Skin of body (tissue), 2 donors: ENCODE results near the gene TCEAL1. TPM values are rescaled to one million over a fixed set of nuclear protein-coding genes. Genes with fewer than 3 reads are reported as not detected.

ENCODE experiments used
- DNase-seq: peaks from one replicate; lab custom pipeline; 2025; lab: John Stamatoyannopoulos, UW
- total RNA-seq: library from RNA; depleted of rRNA; stranded (reverse); fragments of >200 nt; gene quantifications from one replicate; pipeline ENCODE4 v1.2.3, GENCODE V29; 2014

TCEAL1 gene
- total RNA-seq, 1 donor from 2014 or later, result 21.2 TPM

- DNase-seq, result no peak
These were observed 49.6 kb downstream of the TCEAL1 start for GRCh38 chrX:103678199-103678993.

Other genes starting within 250 kb of the TCEAL1 start
- 0.30 TPM for gene RAB40A, start 109.5 kb upstream of the TCEAL1 start, total RNA-seq
- 37.1 TPM for gene TCEAL4, start 43.5 kb upstream of the TCEAL1 start, total RNA-seq
- gene TCEAL3, start 21.0 kb upstream of the TCEAL1 start, total RNA-seq, result 7.2 TPM
- gene MORF4L2, start 57.7 kb downstream of the TCEAL1 start, total RNA-seq, result 231 TPM
- gene TMEM31, start 81.9 kb downstream of the TCEAL1 start, total RNA-seq, result not detected
- gene PLP1, start 147.9 kb downstream of the TCEAL1 start, total RNA-seq, result 57.5 TPM
- 4.8 TPM for gene RAB9B, start 203.3 kb downstream of the TCEAL1 start, total RNA-seq